Ascending aorta (tissue), 2 donors: ENCODE measurements around the gene CDK14. TPM values are rescaled to one million over a fixed set of nuclear protein-coding genes. Genes with fewer than 3 reads are reported as not detected.

Experiments used
- DNase-seq, 2 donors: peaks; one replicate each; pipeline ENCODE4 v3.0.0-alpha.2; 2019; ENCODE audit warnings: low spot score in 2 of 2
- H3K27ac ChIP-seq, 2 donors: fragments of 200-600 bp; sonication (generic); one replicate each; pipeline ENCODE4 v1.5.1; 2016 to 2017; ENCODE audit warnings: mild to moderate bottlenecking in 1 of 2
- H3K27me3 ChIP-seq: fragments of 200-600 bp; sonication (generic); one replicate; pipeline ENCODE4 v1.5.1; 2017
- H3K36me3 ChIP-seq, 2 donors: fragments of 200-600 bp; sonication (generic); one replicate each; pipeline ENCODE4 v1.5.1; 2016
- H3K4me1 ChIP-seq, 2 donors: fragments of 200-600 bp; sonication (generic); one replicate each; pipeline ENCODE4 v1.5.1; 2016 to 2017; ENCODE audit warnings: mild to moderate bottlenecking in 1 of 2
- H3K4me3 ChIP-seq, 2 donors: fragments of 200-600 bp; sonication (generic); one replicate each; pipeline ENCODE4 v1.5.1; 2016 to 2017; ENCODE audit warnings: mild to moderate bottlenecking in 1 of 2
- H3K9me3 ChIP-seq, 2 donors: fragments of 200-600 bp; sonication (generic); one replicate each; pipeline ENCODE4 v1.5.1; 2016
- intact Hi-C: fragments of 100-400 bp; cut with DNase I; formaldehyde crosslinking; loops from one replicate; pipeline ENCODE4 v1.15.1; 2023
- total RNA-seq: library from RNA; depleted of rRNA; stranded (reverse); fragments of >200 nt; gene quantifications from one replicate; pipeline ENCODE4 v1.1.0, GENCODE V29; 2016
- TF ChIP-seq, protein P1 (sequence below), 3 experiments: fragments of 200-600 bp in 2 of 3; fragments of 450-650 bp in 1 of 3; sonication (generic) in 2 of 3; IDR thresholded peaks; one replicate each; pipeline ENCODE4 v1.5.1; 2016 to 2019; ENCODE audit warnings: antibody characterized with exemption in 3 of 3, mild to moderate bottlenecking in 1 of 3, moderate library complexity in 1 of 3

The CDK14 gene
- total RNA-seq, 1 donor from 2014 or later: 5.1 TPM

- no peaks in the 10 kb centered on the region for H3K9me3 ChIP-seq
- H3K27ac ChIP-seq: no peak overlapping the region
- no peak for DNase-seq
- no peaks in the 10 kb centered on the region for H3K36me3 ChIP-seq
- TF ChIP-seq, protein P1, sequence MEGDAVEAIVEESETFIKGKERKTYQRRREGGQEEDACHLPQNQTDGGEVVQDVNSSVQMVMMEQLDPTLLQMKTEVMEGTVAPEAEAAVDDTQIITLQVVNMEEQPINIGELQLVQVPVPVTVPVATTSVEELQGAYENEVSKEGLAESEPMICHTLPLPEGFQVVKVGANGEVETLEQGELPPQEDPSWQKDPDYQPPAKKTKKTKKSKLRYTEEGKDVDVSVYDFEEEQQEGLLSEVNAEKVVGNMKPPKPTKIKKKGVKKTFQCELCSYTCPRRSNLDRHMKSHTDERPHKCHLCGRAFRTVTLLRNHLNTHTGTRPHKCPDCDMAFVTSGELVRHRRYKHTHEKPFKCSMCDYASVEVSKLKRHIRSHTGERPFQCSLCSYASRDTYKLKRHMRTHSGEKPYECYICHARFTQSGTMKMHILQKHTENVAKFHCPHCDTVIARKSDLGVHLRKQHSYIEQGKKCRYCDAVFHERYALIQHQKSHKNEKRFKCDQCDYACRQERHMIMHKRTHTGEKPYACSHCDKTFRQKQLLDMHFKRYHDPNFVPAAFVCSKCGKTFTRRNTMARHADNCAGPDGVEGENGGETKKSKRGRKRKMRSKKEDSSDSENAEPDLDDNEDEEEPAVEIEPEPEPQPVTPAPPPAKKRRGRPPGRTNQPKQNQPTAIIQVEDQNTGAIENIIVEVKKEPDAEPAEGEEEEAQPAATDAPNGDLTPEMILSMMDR (IDR thresholded peaks at IDR 0.05): no peak
- H3K4me1 ChIP-seq: peaks cover 0 to 11% of the 10 kb centered on the region in 2 donors
- intact Hi-C loops: loop anchor here (5.0 to 10.0 kb wide), 2 partner anchors 70 to 168 kb away; no protein-coding TSS in a partner anchor
- H3K4me3 ChIP-seq: no peak overlapping the region
- H3K27me3 ChIP-seq: no peaks in the 10 kb centered on the region
These were observed 26.5 kb downstream of the CDK14 start for GRCh38 chr7:90622670-90623069.

- no peaks in the 10 kb centered on the region for H3K9me3 ChIP-seq
- H3K27ac ChIP-seq: peak overlapping the region in 1 of 2 donors; percentile 13
- H3K4me1 ChIP-seq: peaks cover 0 to 11% of the 10 kb centered on the region in 2 donors
- no peaks in the 10 kb centered on the region for H3K36me3 ChIP-seq
- H3K4me3 ChIP-seq: no peak overlapping the region
- no peaks in the 10 kb centered on the region for H3K27me3 ChIP-seq
- intact Hi-C loops: loop anchor here (5.0 to 10.0 kb wide), 2 partner anchors 72 to 170 kb away; no protein-coding TSS in a partner anchor
- TF ChIP-seq, protein P1 (IDR thresholded peaks at IDR 0.05): no peak
- DNase-seq: no peak
These were observed 28.2 kb downstream of the CDK14 start for GRCh38 chr7:90624225-90624911.

GRCh38 chr7:90625051-90625450, 28.9 kb downstream of the CDK14 start:
- TF ChIP-seq, protein P1 (IDR thresholded peaks at IDR 0.05): no peak
- Histone ChIP-seq H3K27me3 (no peaks in the 10 kb centered on the region), H3K4me3 (no peak overlapping the region), H3K36me3 (no peaks in the 10 kb centered on the region), H3K9me3 (no peaks in the 10 kb centered on the region), H3K27ac (no peak overlapping the region), H3K4me1 (peaks cover 0 to 11% of the 10 kb centered on the region in 2 donors)
- intact Hi-C loops: loop anchor here (10.0 kb wide), 1 partner anchor 170 kb away; no protein-coding TSS in a partner anchor
- no peak for DNase-seq

- H3K4me3 ChIP-seq: no peak overlapping the region
- H3K27me3 ChIP-seq: no peaks in the 10 kb centered on the region
- no peaks in the 10 kb centered on the region for H3K36me3 ChIP-seq
- H3K4me1 ChIP-seq: peaks cover 0 to 11% of the 10 kb centered on the region in 2 donors
- TF ChIP-seq, protein P1 (IDR thresholded peaks at IDR 0.05): no peak
- H3K9me3 ChIP-seq: no peaks in the 10 kb centered on the region
- intact Hi-C loops: loop anchor here (10.0 kb wide), 1 partner anchor 171 kb away; no protein-coding TSS in a partner anchor
- no peak for DNase-seq
- no peak overlapping the region for H3K27ac ChIP-seq
These were observed 29.4 kb downstream of the CDK14 start for GRCh38 chr7:90625562-90625961.

GRCh38 chr7:90626013-90626412, 29.9 kb downstream of the CDK14 start:
- DNase-seq: no peak
- Histone ChIP-seq H3K4me3 (no peak overlapping the region), H3K4me1 (peaks cover 0 to 11% of the 10 kb centered on the region in 2 donors), H3K36me3 (no peaks in the 10 kb centered on the region), H3K27me3 (no peaks in the 10 kb centered on the region), H3K9me3 (no peaks in the 10 kb centered on the region), H3K27ac (no peak overlapping the region)
- intact Hi-C loops: loop anchor here (10.0 kb wide), 1 partner anchor 171 kb away; no protein-coding TSS in a partner anchor
- TF ChIP-seq, protein P1 (IDR thresholded peaks at IDR 0.05): no peak
